Osteocyte (in vitro differentiated cells): ENCODE data around the gene LRRC8A. TPM values are rescaled to one million over a fixed set of nuclear protein-coding genes. Genes with fewer than 3 reads are reported as not detected.
A peak's percentile ranks its signal among the peaks of the same experiment; 100 is the strongest.

Experiments
- DNase-seq: peaks from one replicate; pipeline ENCODE4 v3.0.0; 2021; ENCODE audit warnings: mixed read lengths; ENCODE audit not compliant: unreplicated experiment; ENCODE audit errors: extremely low spot score
- H3K27ac Mint-ChIP-seq: one replicate; pipeline ENCODE4 v1.8.0; 2021; ENCODE audit warnings: mild to moderate bottlenecking, mixed read lengths; ENCODE audit not compliant: unreplicated experiment
- H3K27me3 Mint-ChIP-seq: one replicate; pipeline ENCODE4 v1.8.0; 2021; ENCODE audit warnings: mixed read lengths; ENCODE audit not compliant: unreplicated experiment
- H3K36me3 Mint-ChIP-seq: one replicate; pipeline ENCODE4 v1.8.0; 2021; ENCODE audit warnings: mixed read lengths; ENCODE audit not compliant: unreplicated experiment
- H3K4me1 Mint-ChIP-seq: one replicate; pipeline ENCODE4 v1.8.0; 2021; ENCODE audit warnings: mixed read lengths; ENCODE audit not compliant: unreplicated experiment
- H3K4me3 Mint-ChIP-seq: one replicate; pipeline ENCODE4 v1.8.0; 2021; ENCODE audit warnings: mild to moderate bottlenecking, moderate library complexity, mixed read lengths; ENCODE audit not compliant: unreplicated experiment
- H3K9me3 Mint-ChIP-seq: one replicate; pipeline ENCODE4 v1.8.0; 2021; ENCODE audit warnings: mixed read lengths; ENCODE audit not compliant: unreplicated experiment
- CTCF ChIP-seq: fragments of 200-600 bp; sonication (generic); IDR thresholded peaks from 2 replicates; pipeline ENCODE4 v1.5.0; 2021; ENCODE audit warnings: antibody characterized with exemption, mild to moderate bottlenecking, moderate library complexity
- total RNA-seq: library from RNA; stranded (reverse); gene quantifications from 2 replicates; pipeline ENCODE4 v1.2.1, GENCODE V29; 2021

The LRRC8A gene
- total RNA-seq, 1 donor from 2014 or later = 42.8 TPM

DNA sequence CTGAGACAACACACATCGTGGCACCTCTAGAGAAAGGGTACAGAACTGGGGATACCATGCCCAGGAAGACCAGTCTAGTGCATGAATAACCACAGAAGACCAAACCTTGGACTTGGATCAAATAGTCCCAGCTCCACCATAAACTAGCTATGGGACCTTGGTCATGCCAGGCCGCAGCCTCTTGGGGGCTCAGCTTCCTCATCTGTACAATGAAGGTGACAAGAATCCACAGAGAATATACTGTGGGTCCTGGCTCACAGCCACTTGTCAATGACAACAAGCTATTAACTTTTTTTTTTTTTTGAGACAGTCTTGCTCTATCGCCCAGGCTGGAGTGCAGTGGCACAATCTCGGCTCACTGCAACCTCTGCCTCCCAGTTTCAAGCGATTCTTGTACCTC lies 4.1 kb upstream of the LRRC8A start:
- no peak for DNase-seq
- H3K9me3 Mint-ChIP-seq = no peaks in the 10 kb centered on the region
- H3K36me3 Mint-ChIP-seq = no peaks in the 10 kb centered on the region

DNA sequence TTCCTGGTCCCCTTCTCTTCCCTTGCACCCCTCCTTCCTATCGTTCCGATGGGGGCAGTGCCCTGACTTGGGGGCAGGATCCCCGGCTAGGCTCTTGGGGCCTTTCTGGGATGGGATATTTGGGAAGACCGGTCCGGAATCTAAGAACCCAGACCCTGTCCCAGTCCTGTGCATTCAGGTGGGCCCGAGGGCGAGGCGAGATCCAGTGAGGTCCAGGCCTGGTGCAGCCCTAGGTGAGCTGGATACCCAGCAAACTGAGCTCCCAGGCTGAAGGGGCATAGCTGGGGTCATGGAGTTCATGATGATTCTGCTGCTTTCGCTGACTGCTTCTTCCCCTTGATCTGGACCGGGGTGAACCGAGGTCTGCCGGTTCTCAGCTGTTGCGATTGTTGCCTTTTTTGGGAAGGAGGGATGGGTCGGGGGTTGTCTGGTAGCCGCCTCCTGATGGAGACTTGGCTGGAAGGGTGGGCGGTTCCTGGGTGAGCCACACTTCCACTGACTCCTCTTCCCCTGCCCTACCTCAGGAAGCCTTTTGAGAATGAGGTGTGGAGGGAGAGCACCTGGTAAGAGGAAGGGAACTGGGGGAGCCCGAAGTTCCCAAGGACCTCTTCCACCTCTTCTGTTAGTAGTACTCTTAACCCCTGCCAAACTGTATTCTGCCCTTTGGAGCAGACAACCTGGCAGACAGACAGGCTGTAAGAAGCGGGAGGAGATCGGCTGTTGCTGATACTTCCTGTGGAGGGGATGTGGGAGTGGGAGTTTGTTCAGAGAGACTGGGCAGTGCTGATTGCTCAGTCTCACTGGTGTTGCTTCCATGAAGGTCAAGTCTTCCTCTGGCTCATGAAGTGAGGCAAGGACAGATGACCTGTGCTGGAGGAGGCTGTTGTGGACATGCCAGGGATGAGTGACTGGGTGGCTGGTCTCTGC lies 1.0 kb downstream of the LRRC8A start:
- peaks cover 4% of the 10 kb centered on the region for H3K36me3 Mint-ChIP-seq
- peaks cover 35% of the 10 kb centered on the region for H3K4me1 Mint-ChIP-seq
- H3K27ac Mint-ChIP-seq = peak overlapping the region; percentile 92
- no peaks in the 10 kb centered on the region for H3K27me3 Mint-ChIP-seq
- no peak for DNase-seq
- peak overlapping the region; percentile 94 for H3K4me3 Mint-ChIP-seq
- H3K9me3 Mint-ChIP-seq = no peaks in the 10 kb centered on the region
- TF ChIP-seq CTCF = no peak

More for the DNA sequence above, 4.1 kb upstream of the LRRC8A start:
- no peak overlapping the region for H3K27ac Mint-ChIP-seq
- no peak overlapping the region for H3K4me3 Mint-ChIP-seq
- H3K4me1 Mint-ChIP-seq = peaks cover 18% of the 10 kb centered on the region
- no peaks in the 10 kb centered on the region for H3K27me3 Mint-ChIP-seq
- no peak for TF ChIP-seq CTCF

DNA sequence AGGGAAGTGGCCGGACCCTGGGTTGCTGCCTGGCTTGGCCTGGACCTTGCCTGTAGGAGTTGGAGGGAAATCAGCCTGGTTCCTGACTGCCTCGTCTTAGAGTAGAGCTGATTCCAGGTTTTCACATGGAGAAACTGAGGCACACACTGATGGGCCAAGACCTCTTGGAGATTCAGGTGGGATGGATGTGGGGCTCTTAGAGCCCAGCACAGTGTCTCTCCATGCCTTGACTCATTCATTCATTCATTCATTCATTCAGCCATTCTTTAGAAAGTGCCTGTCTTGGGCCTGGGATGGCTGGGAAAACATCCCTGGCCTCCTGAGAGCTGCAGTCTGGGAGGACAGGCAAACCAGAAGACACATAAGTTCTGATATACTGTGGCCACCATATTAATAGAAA lies 2.2 kb downstream of the LRRC8A start:
- Mint-ChIP-seq H3K27me3 (no peaks in the 10 kb centered on the region), H3K36me3 (peaks cover 10% of the 10 kb centered on the region), H3K4me3 (peak overlapping the region; percentile 26), H3K27ac (no peak overlapping the region), H3K4me1 (peaks cover 47% of the 10 kb centered on the region), H3K9me3 (no peaks in the 10 kb centered on the region)
- no peak for TF ChIP-seq CTCF
- DNase-seq = no peak

- Mint-ChIP-seq H3K4me3 (no peak overlapping the region), H3K27me3 (no peaks in the 10 kb centered on the region), H3K36me3 (peaks cover 10% of the 10 kb centered on the region), H3K27ac (no peak overlapping the region), H3K4me1 (peaks cover 45% of the 10 kb centered on the region), H3K9me3 (no peaks in the 10 kb centered on the region)
- no peak for DNase-seq
- no peak for TF ChIP-seq CTCF
Observed at GRCh38 chr9:128885376-128885775, 3.4 kb downstream of the LRRC8A start.

DNA sequence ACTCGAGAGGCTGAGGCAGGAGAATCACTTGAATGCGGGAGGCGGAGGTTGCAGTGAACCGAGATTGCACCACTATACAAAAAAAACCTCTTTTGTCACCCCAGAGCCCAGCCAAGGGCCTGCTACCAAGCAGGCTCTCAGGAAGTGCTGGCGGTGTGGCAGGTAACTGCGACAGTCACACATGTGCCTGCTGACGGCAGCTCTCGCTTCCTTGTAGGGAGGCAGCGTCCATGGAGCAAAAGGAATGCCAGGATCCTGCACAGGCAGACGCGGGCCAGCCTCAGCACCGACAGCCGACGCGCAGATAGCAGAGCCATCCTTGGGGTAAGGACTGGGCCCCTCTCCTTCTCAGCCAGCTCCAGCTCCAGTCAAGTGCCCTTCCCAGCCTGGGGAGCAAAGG lies 3.9 kb downstream of the LRRC8A start:
- Mint-ChIP-seq H3K4me3 (no peak overlapping the region), H3K27ac (no peak overlapping the region), H3K4me1 (peaks cover 45% of the 10 kb centered on the region), H3K27me3 (no peaks in the 10 kb centered on the region), H3K9me3 (no peaks in the 10 kb centered on the region), H3K36me3 (peaks cover 10% of the 10 kb centered on the region)
- no peak for DNase-seq
- TF ChIP-seq CTCF = no peak
